ENCODE data around the gene NEDD4L.

DNA sequence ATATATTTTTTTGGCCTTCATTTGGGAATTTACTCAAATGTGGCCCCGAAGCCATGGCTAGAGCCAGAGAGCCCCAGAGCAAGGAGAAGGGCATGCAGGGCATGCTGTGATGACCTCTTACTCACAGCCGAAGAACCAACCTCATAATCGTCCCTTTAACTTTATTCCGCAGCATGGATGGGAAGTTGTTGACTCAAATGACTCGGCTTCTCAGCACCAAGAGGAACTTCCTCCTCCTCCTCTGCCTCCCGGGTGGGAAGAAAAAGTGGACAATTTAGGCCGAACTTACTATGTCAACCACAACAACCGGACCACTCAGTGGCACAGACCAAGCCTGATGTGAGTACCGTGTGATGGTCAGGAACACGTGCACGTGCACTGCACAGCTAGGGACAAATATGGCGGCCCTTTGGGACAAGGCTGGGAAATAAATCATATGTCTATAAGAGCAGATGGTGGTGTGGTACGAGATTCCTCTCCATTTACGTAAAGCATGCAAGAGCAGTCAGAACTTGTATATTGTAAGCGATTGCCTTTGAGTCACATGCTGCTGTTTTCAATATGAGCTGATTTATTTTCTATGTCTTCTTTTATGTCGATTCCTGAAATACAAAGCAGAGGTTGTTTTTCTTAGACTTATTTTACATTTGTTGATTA, 280.9 kb downstream of the NEDD4L start:
- TF ChIP-seq SIN3A (IDR thresholded peaks at IDR 0.05; ENCODE audit: borderline replicate concordance, low read depth, low read length) (no peak), RFX5 (IDR thresholded peaks at IDR 0.05; ENCODE audit: low read length) (no peak), TEAD4 (IDR thresholded peaks at IDR 0.05; ENCODE audit: borderline replicate concordance, insufficient read depth) (no peak)
- TF ChIP-seq, protein P1, sequence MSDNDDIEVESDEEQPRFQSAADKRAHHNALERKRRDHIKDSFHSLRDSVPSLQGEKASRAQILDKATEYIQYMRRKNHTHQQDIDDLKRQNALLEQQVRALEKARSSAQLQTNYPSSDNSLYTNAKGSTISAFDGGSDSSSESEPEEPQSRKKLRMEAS (IDR thresholded peaks at IDR 0.05; ENCODE audit: low read depth): no peak

Measured in SK-N-SH (cell line).